SK-MEL-5 (cell line): Measurements from ENCODE around the gene ERGIC1. TPM values are rescaled to one million over a fixed set of nuclear protein-coding genes. Genes with fewer than 3 reads are reported as not detected.
"Not testable (repeated sequence)": the region's sequence is repeated elsewhere in the genome, so short reads cannot be mapped to it uniquely, and the experiment has no call there.

Source experiments
- DNase-seq: peaks from one replicate; pipeline ENCODE4 v3.0.0-alpha.2; 2016; ENCODE audit warnings: low read depth, low spot score
- in situ Hi-C: cut with HindIII; loops from 2 replicates; pipeline ENCODE4 v1.10.0; 2016; ENCODE audit warnings: low sequenced_read_pairs, high pct_unique_total_duplicates, low pct_unique_long_range_greater_than_20kb
- total RNA-seq: library from RNA; depleted of rRNA; stranded (reverse); fragments of >200 nt; shearing (Covaris generic); gene quantifications from 2 replicates; pipeline ENCODE4 v1.2.3, GENCODE V29; 2014

The ERGIC1 gene
- total RNA-seq, 1 experiment from 2014 or later: 91.3 TPM

GRCh38 chr5:172839669-172840431 lies 5.8 kb downstream of the ERGIC1 start:
- DNase-seq: no peak
- in situ Hi-C loops: no loop called here

GRCh38 chr5:172840432-172841154 lies 6.5 kb downstream of the ERGIC1 start:
- in situ Hi-C loops: no loop called here
- DNase-seq: no peak

- no peak for DNase-seq
- in situ Hi-C loops: no loop called here
These were observed 7.2 kb downstream of the ERGIC1 start for GRCh38 chr5:172841256-172841655.

- DNase-seq: no peak
- in situ Hi-C loops: no loop called here
These were observed 9.9 kb downstream of the ERGIC1 start for GRCh38 chr5:172843825-172844576.

- in situ Hi-C loops: no loop called here
- no peak for DNase-seq
These were observed 10.5 kb downstream of the ERGIC1 start for GRCh38 chr5:172844577-172844838.

GRCh38 chr5:172845154-172845553 lies 11.1 kb downstream of the ERGIC1 start:
- in situ Hi-C loops: no loop called here
- DNase-seq: no peak

- in situ Hi-C loops: no loop called here
- no peak for DNase-seq
These were observed 11.5 kb downstream of the ERGIC1 start for GRCh38 chr5:172845576-172845975.

- DNase-seq: no peak
- in situ Hi-C loops: no loop called here
These were observed 12.2 kb downstream of the ERGIC1 start for GRCh38 chr5:172846249-172846648.

- no peak for DNase-seq
- in situ Hi-C loops: no loop called here
These were observed 12.6 kb downstream of the ERGIC1 start for GRCh38 chr5:172846677-172847076.

GRCh38 chr5:172847584-172847983 lies 13.5 kb downstream of the ERGIC1 start:
- in situ Hi-C loops, DNase-seq: not testable (repeated sequence)

- in situ Hi-C loops: no loop called here
- DNase-seq: no peak
These were observed 14.4 kb downstream of the ERGIC1 start for GRCh38 chr5:172848419-172848818.

- in situ Hi-C loops: no loop called here
- DNase-seq: no peak
These were observed 15.8 kb downstream of the ERGIC1 start for GRCh38 chr5:172849606-172850453.

- in situ Hi-C loops: no loop called here
- no peak for DNase-seq
These were observed 16.4 kb downstream of the ERGIC1 start for GRCh38 chr5:172850454-172850797.

- in situ Hi-C loops, DNase-seq: not testable (repeated sequence)
These were observed 17.2 kb downstream of the ERGIC1 start for GRCh38 chr5:172851254-172851653.

GRCh38 chr5:172852490-172853354 lies 18.7 kb downstream of the ERGIC1 start:
- in situ Hi-C loops: no loop called here
- no peak for DNase-seq

GRCh38 chr5:172853355-172853975 lies 19.4 kb downstream of the ERGIC1 start:
- in situ Hi-C loops: no loop called here
- DNase-seq: no peak

- DNase-seq: no peak
- in situ Hi-C loops: no loop called here
These were observed 20.4 kb downstream of the ERGIC1 start for GRCh38 chr5:172854451-172854871.
